ENCODE measurements around the gene SERPINA6.
"Not testable (repeated sequence)": the region's sequence is repeated elsewhere in the genome, so short reads cannot be mapped to it uniquely, and the experiment has no call there.

The SERPINA6 gene

DNA sequence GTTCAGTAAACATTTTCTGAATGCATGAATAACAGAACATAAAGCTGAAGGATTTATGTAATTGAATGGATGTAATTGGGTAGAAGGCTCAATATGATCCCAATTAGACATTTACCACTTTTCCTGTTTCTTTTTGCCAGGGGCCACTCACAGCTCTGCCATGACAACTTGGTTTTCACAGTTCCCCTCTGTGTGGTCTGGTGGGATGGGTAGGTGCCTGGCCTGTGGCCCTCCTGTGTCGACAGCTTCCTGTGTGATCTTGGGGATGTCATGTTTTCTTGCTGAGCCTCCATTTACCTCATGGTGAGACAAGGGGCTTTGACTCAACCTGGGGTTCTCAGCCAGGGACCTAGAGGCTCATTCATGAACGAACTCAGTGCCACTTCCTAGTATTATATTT, 17.5 kb downstream of the SERPINA6 start:
- Histone ChIP-seq H3K27ac (no peak overlapping the region), H3K4me3 (no peak overlapping the region)
- DNase-seq (ENCODE audit: low spot score), result no peak
- TF ChIP-seq, protein P1, sequence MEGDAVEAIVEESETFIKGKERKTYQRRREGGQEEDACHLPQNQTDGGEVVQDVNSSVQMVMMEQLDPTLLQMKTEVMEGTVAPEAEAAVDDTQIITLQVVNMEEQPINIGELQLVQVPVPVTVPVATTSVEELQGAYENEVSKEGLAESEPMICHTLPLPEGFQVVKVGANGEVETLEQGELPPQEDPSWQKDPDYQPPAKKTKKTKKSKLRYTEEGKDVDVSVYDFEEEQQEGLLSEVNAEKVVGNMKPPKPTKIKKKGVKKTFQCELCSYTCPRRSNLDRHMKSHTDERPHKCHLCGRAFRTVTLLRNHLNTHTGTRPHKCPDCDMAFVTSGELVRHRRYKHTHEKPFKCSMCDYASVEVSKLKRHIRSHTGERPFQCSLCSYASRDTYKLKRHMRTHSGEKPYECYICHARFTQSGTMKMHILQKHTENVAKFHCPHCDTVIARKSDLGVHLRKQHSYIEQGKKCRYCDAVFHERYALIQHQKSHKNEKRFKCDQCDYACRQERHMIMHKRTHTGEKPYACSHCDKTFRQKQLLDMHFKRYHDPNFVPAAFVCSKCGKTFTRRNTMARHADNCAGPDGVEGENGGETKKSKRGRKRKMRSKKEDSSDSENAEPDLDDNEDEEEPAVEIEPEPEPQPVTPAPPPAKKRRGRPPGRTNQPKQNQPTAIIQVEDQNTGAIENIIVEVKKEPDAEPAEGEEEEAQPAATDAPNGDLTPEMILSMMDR (IDR thresholded peaks at IDR 0.05), result no peak

DNA sequence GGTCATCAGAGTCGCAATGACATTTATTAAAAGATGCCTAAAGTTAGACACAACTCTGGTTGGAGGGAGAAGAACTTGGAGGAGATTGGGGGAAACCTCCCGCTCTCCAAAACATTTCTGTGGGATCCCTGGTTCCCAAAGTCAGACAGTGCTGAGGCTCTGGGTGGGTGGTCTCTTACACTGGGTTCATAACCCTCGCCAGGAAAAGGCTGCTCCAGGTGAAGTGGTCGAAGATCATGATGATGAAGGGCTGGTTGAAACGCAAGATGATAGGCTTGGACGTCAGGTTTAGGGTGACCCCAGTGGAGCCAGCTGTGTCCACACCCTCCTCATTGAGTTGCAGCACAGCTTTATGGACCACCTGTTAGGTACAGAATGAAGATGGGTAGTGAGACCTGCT, 18.9 kb downstream of the SERPINA6 start:
- no peak overlapping the region for H3K4me3 ChIP-seq
- TF ChIP-seq, protein P1 (IDR thresholded peaks at IDR 0.05), result no peak
- H3K27ac ChIP-seq, result no peak overlapping the region
- DNase-seq (ENCODE audit: low spot score), result no peak

DNA sequence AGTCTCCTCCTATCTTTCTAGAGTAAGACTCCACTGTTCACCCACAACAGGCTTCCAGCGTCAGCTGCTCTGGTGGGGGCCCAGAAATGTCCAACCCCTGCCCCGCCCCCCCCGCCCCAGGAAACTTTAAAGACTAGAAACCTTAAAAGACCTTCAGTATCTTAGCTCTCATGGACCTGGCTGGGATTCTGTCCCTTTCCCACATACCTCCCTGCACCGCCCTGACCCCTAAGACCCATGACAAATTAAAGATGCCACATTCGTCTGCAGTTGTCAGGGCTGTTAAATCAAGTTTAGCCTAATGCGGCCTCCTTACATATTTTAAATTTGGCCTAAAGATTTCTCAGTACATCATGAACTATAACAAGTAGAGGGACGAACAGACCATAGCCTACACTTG, 20.0 kb downstream of the SERPINA6 start:
- Histone ChIP-seq H3K27ac (no peak overlapping the region), H3K4me3 (no peak overlapping the region)
- TF ChIP-seq, protein P1 (IDR thresholded peaks at IDR 0.05), result no peak
- no peak for DNase-seq (ENCODE audit: low spot score)

DNA sequence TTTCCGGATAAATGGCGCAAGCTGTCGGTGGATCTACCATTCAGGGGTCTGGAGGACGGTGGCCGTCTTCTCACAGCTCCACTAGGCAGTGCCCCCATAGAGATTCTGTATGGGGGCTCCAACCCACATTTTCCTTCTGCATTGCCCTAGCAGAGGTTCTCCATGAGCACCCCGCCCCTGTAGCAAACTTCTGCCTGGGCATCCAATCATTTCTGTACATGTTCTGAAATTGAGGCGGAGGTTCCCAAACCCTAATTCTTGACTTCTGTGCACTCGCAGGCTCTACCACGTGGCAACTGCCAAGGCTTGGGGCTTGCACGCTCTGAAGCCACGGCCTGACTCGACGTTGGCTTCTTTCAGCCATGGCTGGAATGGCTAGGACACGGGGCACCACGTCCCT, 25.0 kb downstream of the SERPINA6 start:
- TF ChIP-seq, protein P1 (IDR thresholded peaks at IDR 0.05), result no peak
- H3K4me3 ChIP-seq, result no peak overlapping the region
- no peak for DNase-seq (ENCODE audit: low spot score)
- no peak overlapping the region for H3K27ac ChIP-seq

DNA sequence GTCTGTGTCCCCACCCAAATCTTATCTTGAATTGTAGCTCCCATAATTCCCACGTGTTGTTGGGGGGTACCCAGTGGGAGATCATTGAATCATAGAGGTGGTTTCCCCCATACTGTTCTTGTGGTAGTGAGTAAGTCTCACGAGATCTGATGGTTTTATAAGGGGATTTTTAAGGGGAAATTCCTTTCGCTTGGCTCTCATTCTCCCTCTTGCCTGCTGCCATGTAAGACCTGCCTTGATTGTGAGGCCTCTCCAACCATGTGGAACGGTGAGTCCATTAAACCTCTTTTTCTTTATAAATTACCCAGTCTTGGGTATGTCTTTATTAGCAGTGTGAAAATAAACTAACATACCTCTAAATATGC, 27.0 kb downstream of the SERPINA6 start:
- H3K27ac ChIP-seq; DNase-seq (ENCODE audit: low spot score); H3K4me3 ChIP-seq: not testable (repeated sequence)

DNA sequence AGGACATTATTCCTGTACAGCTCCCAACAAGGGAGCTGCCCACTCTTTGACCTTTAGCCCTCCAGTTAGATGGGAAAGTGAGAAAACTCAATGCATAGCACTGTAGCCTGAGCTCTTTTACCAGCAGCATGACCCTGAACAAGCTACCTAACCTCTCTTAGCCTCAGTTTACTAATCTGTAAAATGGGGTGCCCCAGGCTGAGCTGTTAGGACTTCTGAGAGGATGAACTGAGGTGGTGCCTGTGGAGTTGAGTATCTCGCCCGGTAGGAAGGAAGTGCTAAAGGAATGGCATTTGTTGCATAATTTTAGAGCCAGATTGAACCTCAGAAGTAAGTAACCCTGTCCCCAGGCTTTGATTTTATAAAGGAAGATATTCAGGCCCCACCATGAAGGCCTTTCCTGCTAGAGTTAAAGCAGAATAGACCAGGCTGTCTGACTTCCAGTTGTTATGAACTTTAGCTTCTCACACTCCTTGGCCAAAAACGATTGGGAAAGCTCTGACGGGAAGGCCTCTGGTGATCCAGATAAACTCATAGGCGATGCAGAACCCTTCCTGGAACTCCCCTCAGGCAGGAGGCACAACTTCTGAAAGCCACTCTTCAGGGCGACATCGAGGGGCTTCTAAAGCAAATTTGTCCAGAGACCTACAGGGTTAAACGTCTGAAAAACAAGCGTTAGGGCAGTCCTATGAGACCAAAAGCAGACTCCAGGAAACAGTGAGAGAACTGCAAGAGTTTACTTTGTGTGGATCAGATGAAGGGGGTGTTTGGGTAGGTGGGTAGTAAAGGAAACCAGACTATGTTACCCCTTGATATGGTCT, 27.6 kb downstream of the SERPINA6 start:
- peak overlapping the region in 1 of 2 donors; percentile 7 for H3K27ac ChIP-seq
- TF ChIP-seq, protein P1 (IDR thresholded peaks at IDR 0.05), result no peak
- DNase-seq (ENCODE audit: low spot score), result no peak
- no peak overlapping the region for H3K4me3 ChIP-seq

DNA sequence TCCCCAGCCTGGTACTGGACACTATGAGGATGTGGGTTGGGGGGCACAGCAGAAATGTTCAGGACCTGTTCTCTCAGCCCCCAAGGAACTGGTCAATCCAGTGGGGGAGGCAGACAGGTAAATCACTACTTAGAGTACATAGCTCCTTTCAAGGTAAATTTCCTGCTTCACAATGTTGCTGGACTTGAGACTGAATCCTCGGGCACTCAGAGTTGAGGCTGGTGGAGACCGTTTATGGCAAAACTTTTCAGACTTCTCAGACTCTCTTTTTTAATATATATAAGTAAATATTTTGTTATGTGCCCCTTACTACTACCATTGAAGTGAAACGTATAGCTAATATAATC, 29.6 kb downstream of the SERPINA6 start:
- Histone ChIP-seq H3K4me3 (no peak overlapping the region), H3K27ac (no peak overlapping the region)
- TF ChIP-seq, protein P1 (IDR thresholded peaks at IDR 0.05), result no peak
- no peak for DNase-seq (ENCODE audit: low spot score)
